H1 (cell line): ENCODE results near the gene RELA.
A peak's percentile ranks its signal among the peaks of the same experiment; 100 is the strongest.
"Not testable (repeated sequence)": the region's sequence is repeated elsewhere in the genome, so short reads cannot be mapped to it uniquely, and the experiment has no call there.

Experiments used
- ATF2 ChIP-seq: IDR thresholded peaks from 2 replicates; pipeline ENCODE4 v1.6.1; 2012; ENCODE audit warnings: low read length, inconsistent platforms
- BCL11A ChIP-seq, 2 experiments: IDR thresholded peaks; one replicate each; pipeline ENCODE4 v1.6.1; 2011; ENCODE audit warnings: low read depth in 2 of 2, low read length in 2 of 2, mild to moderate bottlenecking in 2 of 2
- CEBPB ChIP-seq: IDR thresholded peaks from 2 replicates; pipeline ENCODE4 v1.6.1; 2012; ENCODE audit warnings: low read depth, low read length
- CHD2 ChIP-seq: IDR thresholded peaks from 2 replicates; pipeline ENCODE4 v1.6.1; 2012; ENCODE audit warnings: low read length, improper control_type of control experiment
- EP300 ChIP-seq, 2 experiments: IDR thresholded peaks; 1 replicate in 1 of 2; 2 replicates in 1 of 2; pipeline ENCODE4 v1.6.1; 2011 to 2012; ENCODE audit warnings: low read depth in 2 of 2, low read length in 2 of 2, mild to moderate bottlenecking in 2 of 2, borderline replicate concordance in 1 of 2, inconsistent platforms in 1 of 2, moderate library complexity in 1 of 2
- GABPA ChIP-seq: IDR thresholded peaks from 2 replicates; pipeline ENCODE4 v1.6.1; 2011; ENCODE audit warnings: mild to moderate bottlenecking, low read length, moderate library complexity, borderline replicate concordance; ENCODE audit not compliant: insufficient read depth
- POLR2A ChIP-seq, 2 experiments: IDR thresholded peaks; 1 replicate in 1 of 2; 2 replicates in 1 of 2; pipeline ENCODE4 v1.6.1; 2011; ENCODE audit warnings: low read depth in 2 of 2, low read length in 2 of 2, mild to moderate bottlenecking in 2 of 2; ENCODE audit errors: control extremely low read depth in 1 of 2
- POLR2AphosphoS5 ChIP-seq: IDR thresholded peaks from 2 replicates; pipeline ENCODE4 v1.6.1; 2011; ENCODE audit warnings: low read depth, low read length
- YY1 ChIP-seq: IDR thresholded peaks from 2 replicates; pipeline ENCODE4 v1.6.1; 2011; ENCODE audit warnings: low read depth, mild to moderate bottlenecking, low read length
- TF ChIP-seq, protein P1 (sequence below), 3 experiments: IDR thresholded peaks; 1 replicate in 2 of 3; 2 replicates in 1 of 3; pipeline versions ENCODE4 v1.5.1 to v1.6.1; 2011; ENCODE audit warnings: low read length in 3 of 3, mild to moderate bottlenecking in 3 of 3, inconsistent platforms in 2 of 3, low read depth in 1 of 3, moderate library complexity in 1 of 3; ENCODE audit not compliant: insufficient read depth in 1 of 3; ENCODE audit errors: control extremely low read depth in 1 of 3

- not testable (repeated sequence) for TF ChIP-seq YY1; GABPA; BCL11A (IDR thresholded peaks at IDR 0.05; ENCODE audit: low read depth in 2 of 2, low read length in 2 of 2); POLR2AphosphoS5; EP300 (IDR thresholded peaks at IDR 0.05; ENCODE audit: borderline replicate concordance in 1 of 2, low read depth in 2 of 2, low read length in 2 of 2); ATF2; CHD2; POLR2A (IDR thresholded peaks at IDR 0.05; ENCODE audit: control extremely low read depth in 1 of 2, low read depth in 2 of 2, low read length in 2 of 2); CEBPB
- TF ChIP-seq, protein P1, sequence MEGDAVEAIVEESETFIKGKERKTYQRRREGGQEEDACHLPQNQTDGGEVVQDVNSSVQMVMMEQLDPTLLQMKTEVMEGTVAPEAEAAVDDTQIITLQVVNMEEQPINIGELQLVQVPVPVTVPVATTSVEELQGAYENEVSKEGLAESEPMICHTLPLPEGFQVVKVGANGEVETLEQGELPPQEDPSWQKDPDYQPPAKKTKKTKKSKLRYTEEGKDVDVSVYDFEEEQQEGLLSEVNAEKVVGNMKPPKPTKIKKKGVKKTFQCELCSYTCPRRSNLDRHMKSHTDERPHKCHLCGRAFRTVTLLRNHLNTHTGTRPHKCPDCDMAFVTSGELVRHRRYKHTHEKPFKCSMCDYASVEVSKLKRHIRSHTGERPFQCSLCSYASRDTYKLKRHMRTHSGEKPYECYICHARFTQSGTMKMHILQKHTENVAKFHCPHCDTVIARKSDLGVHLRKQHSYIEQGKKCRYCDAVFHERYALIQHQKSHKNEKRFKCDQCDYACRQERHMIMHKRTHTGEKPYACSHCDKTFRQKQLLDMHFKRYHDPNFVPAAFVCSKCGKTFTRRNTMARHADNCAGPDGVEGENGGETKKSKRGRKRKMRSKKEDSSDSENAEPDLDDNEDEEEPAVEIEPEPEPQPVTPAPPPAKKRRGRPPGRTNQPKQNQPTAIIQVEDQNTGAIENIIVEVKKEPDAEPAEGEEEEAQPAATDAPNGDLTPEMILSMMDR (IDR thresholded peaks at IDR 0.05; ENCODE audit: control extremely low read depth in 1 of 3, insufficient read depth in 1 of 3, low read depth in 1 of 3, low read length in 3 of 3), result peak; percentile 21 to 36 (median 31)
Measured at GRCh38 chr11:65706303-65706763, 43.6 kb upstream of the RELA start.
